B cell (primary cell): ENCODE measurements around the gene ITIH3. TPM values are rescaled to one million over a fixed set of nuclear protein-coding genes. Genes with fewer than 3 reads are reported as not detected.

ENCODE experiments used
- ATAC-seq: fragments of 200-7000 bp; cut with Tn5 transposase; one replicate; pipeline ENCODE4 v1.10.0; 2021; ENCODE audit warnings: low read depth, mild to moderate bottlenecking, moderate number of reproducible peaks, moderate library complexity
- CTCF ChIA-PET: fragments of 350-600 bp; sonication (Branson Sonifier 250); formaldehyde crosslinking; loops from one replicate; lab custom pipeline; 2021; ENCODE audit warnings: antibody characterized with exemption, inconsistent platforms; lab: Charles Lee
- POLR2A ChIA-PET: fragments of 350-600 bp; sonication (Branson Sonifier 250); formaldehyde crosslinking; loops from one replicate; lab custom pipeline; 2021; ENCODE audit warnings: antibody characterized with exemption; lab: Charles Lee
- DNase-seq: peaks from one replicate; pipeline ENCODE4 v3.0.0; 2013
- H2AFZ ChIP-seq: 2 replicates; pipeline ENCODE4 v1.6.1; 2012; ENCODE audit warnings: mild to moderate bottlenecking, low read depth, low read length; ENCODE audit not compliant: insufficient read depth, poor library complexity, severe bottlenecking
- H3K27ac ChIP-seq, 2 donors: 1 replicate in 1 of 2; 2 replicates in 1 of 2; pipeline ENCODE4 v1.5.1; 2012 to 2013; ENCODE audit warnings: low read length in 2 of 2, mild to moderate bottlenecking in 2 of 2, moderate library complexity in 1 of 2
- H3K27me3 ChIP-seq, 4 experiments: fragments of 200-600 bp in 1 of 4; sonication (generic) in 1 of 4; replicated peaks in 1 of 4; 1 replicate in 2 of 4; 2 replicates in 2 of 4; pipeline versions ENCODE4 v1.6.1 to v1.7.0; 2013 to 2016; ENCODE audit warnings: low read length in 3 of 4, mild to moderate bottlenecking in 2 of 4, mixed read lengths in 1 of 4, moderate library complexity in 1 of 4; ENCODE audit not compliant: insufficient read depth in 4 of 4, control insufficient read depth in 3 of 4; ENCODE audit errors: control extremely low read depth in 1 of 4
- H3K36me3 ChIP-seq, 2 experiments: replicated peaks in 1 of 2; 1 replicate in 1 of 2; 2 replicates in 1 of 2; pipeline versions ENCODE4 v1.6.1 to v1.7.1; 2013; ENCODE audit warnings: low read length in 1 of 2; ENCODE audit not compliant: insufficient read depth in 2 of 2, control insufficient read depth in 1 of 2; ENCODE audit errors: control extremely low read depth in 1 of 2, extremely low read depth in 1 of 2
- H3K4me1 ChIP-seq, 2 donors: fragments of 200-600 bp in 1 of 2; sonication (generic) in 1 of 2; 1 replicate in 1 of 2; 2 replicates in 1 of 2; pipeline versions ENCODE4 v1.5.1 to v1.6.1; 2013 to 2017; ENCODE audit warnings: low read length in 2 of 2; ENCODE audit not compliant: control insufficient read depth in 2 of 2, insufficient read depth in 2 of 2
- H3K4me2 ChIP-seq: replicated peaks from 2 replicates; pipeline ENCODE3; 2012; ENCODE audit warnings: mild to moderate bottlenecking, low read depth, low read length; ENCODE audit not compliant: poor library complexity, severe bottlenecking
- H3K4me3 ChIP-seq, 5 experiments: fragments of 200-600 bp in 1 of 5; sonication (generic) in 1 of 5; 1 replicate in 3 of 5; 2 replicates in 2 of 5; pipeline versions ENCODE4 v1.5.1 to v1.7.0; 2011 to 2016; ENCODE audit warnings: low read length in 4 of 5, mild to moderate bottlenecking in 4 of 5, low read depth in 2 of 5, control low read depth in 1 of 5, moderate library complexity in 1 of 5; ENCODE audit not compliant: insufficient read depth in 1 of 5; ENCODE audit errors: control extremely low read depth in 1 of 5, extremely low read depth in 1 of 5
- H3K79me2 ChIP-seq: fragments of 200-600 bp; sonication (generic); one replicate; pipeline ENCODE4 v1.6.0; 2016; ENCODE audit warnings: low read length; ENCODE audit not compliant: control insufficient read depth, insufficient read depth
- H3K9ac ChIP-seq: fragments of 200-600 bp; sonication (generic); 2 replicates; pipeline ENCODE4 v1.6.1; 2017; ENCODE audit warnings: mild to moderate bottlenecking, low read length, moderate library complexity
- H3K9me3 ChIP-seq, 3 donors: one replicate each; pipeline versions ENCODE4 v1.6.1 to v1.7.1; 2013; ENCODE audit warnings: low read length in 2 of 3; ENCODE audit not compliant: control insufficient read depth in 2 of 3, insufficient read depth in 1 of 3; ENCODE audit errors: control extremely low read depth in 1 of 3
- H4K20me1 ChIP-seq: 2 replicates; pipeline ENCODE4 v1.6.0; 2012; ENCODE audit warnings: mild to moderate bottlenecking, low read length; ENCODE audit not compliant: insufficient read depth, control insufficient read depth, poor library complexity, severe bottlenecking
- H3K27ac Mint-ChIP-seq: one replicate; pipeline ENCODE4 v1.8.0; 2021; ENCODE audit warnings: mixed read lengths
- H3K27me3 Mint-ChIP-seq: one replicate; pipeline ENCODE4 v1.8.0; 2021; ENCODE audit warnings: mixed read lengths
- H3K4me1 Mint-ChIP-seq: one replicate; pipeline ENCODE4 v1.8.0; 2021; ENCODE audit warnings: mixed read lengths
- H3K4me3 Mint-ChIP-seq: one replicate; pipeline ENCODE4 v1.8.0; 2021; ENCODE audit warnings: mixed read lengths
- H3K9me3 Mint-ChIP-seq: one replicate; pipeline ENCODE4 v1.8.0; 2022; ENCODE audit warnings: mixed read lengths; ENCODE audit not compliant: insufficient read depth
- EZH2 ChIP-seq: IDR thresholded peaks from 2 replicates; pipeline ENCODE4 v1.6.1; 2012; ENCODE audit warnings: borderline replicate concordance, low read depth, mild to moderate bottlenecking, moderate library complexity, low read length; ENCODE audit not compliant: insufficient read depth, poor library complexity, severe bottlenecking
- WGBS: methylation state at CpG from one replicate; pipeline ENCODE4 v1.1.5; 2013; ENCODE audit warnings: missing lambda C conversion rate; ENCODE audit not compliant: insufficient coverage; 5-methylcytosine and 5-hydroxymethylcytosine counted together
- intact Hi-C: fragments of 100-400 bp; cut with micrococcal nuclease; formaldehyde crosslinking; loops from one replicate; pipeline ENCODE4 v1.10.0; 2022
- polyA plus RNA-seq: library from polyadenylated mRNA; depleted of rRNA; stranded (reverse); fragments of >200 nt; gene quantifications from 2 replicates; pipeline ENCODE4 v1.2.3, GENCODE V29; 2012
- total RNA-seq, 2 donors: library from RNA; stranded (reverse); fragments of 120-200 nt in 1 of 2; gene quantifications; 1 replicate in 1 of 2; 2 replicates in 1 of 2; pipeline versions ENCODE4 v1.2.3 to v1.2.4, GENCODE V29; 2013 to 2022
- TF ChIP-seq, protein P1 (sequence below): fragments of 200-600 bp; IDR thresholded peaks from one replicate; pipeline ENCODE4 v1.8.0; 2022; ENCODE audit warnings: antibody characterized with exemption, mild to moderate bottlenecking

The ITIH3 gene
- total and polyA plus RNA-seq, 2 donors (not counting 1 experiment from before 2014, with no cell fraction given) = not detected

DNA sequence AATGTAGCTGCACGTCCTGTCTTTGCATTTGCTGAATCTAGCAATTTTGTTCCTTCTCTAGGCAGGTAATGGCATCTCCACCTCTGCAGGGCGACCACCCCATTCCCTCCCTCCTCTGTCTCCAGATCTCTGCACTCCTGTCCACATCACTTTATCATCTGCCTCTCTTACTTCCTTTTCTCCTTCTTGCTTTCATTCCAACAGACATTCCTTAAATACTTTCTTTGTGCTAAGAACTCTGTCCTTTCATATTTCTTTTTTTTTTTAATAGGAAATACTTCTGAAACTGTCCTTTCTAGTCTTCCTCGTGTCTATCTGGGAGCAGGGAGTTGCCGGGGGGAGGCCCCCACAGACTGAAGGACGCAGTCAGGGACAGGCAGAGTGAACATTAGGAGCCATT, 7.2 kb downstream of the ITIH3 start:
- Histone ChIP-seq H3K4me3 (no peak overlapping the region), H3K9ac (no peak overlapping the region), H2AFZ (no peak overlapping the region), H3K36me3 (no peaks in the 10 kb centered on the region), H3K79me2 (no peaks in the 10 kb centered on the region), H3K27me3 (no peaks in the 10 kb centered on the region), H3K9me3 (peaks cover 0 to 3% (median 0%) of the 10 kb centered on the region in 3 donors), H3K27ac (no peak overlapping the region), H3K4me2 (no peak overlapping the region), H3K4me1 (no peaks in the 10 kb centered on the region), H4K20me1 (no peaks in the 10 kb centered on the region)
- DNase-seq = no peak
- 83% methylated on average over 5 of the region's 5 CpGs for WGBS
- no peaks in the 10 kb centered on the region for H3K9me3 Mint-ChIP-seq
- ChIA-PET POLR2A (no interaction called here), CTCF (no interaction called here)
- H3K27ac Mint-ChIP-seq = no peak overlapping the region
- no peak overlapping the region for H3K4me3 Mint-ChIP-seq
- intact Hi-C loops = no loop called here
- no peak for TF ChIP-seq EZH2
- TF ChIP-seq, protein P1, sequence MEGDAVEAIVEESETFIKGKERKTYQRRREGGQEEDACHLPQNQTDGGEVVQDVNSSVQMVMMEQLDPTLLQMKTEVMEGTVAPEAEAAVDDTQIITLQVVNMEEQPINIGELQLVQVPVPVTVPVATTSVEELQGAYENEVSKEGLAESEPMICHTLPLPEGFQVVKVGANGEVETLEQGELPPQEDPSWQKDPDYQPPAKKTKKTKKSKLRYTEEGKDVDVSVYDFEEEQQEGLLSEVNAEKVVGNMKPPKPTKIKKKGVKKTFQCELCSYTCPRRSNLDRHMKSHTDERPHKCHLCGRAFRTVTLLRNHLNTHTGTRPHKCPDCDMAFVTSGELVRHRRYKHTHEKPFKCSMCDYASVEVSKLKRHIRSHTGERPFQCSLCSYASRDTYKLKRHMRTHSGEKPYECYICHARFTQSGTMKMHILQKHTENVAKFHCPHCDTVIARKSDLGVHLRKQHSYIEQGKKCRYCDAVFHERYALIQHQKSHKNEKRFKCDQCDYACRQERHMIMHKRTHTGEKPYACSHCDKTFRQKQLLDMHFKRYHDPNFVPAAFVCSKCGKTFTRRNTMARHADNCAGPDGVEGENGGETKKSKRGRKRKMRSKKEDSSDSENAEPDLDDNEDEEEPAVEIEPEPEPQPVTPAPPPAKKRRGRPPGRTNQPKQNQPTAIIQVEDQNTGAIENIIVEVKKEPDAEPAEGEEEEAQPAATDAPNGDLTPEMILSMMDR = no peak
- no peaks in the 10 kb centered on the region for H3K4me1 Mint-ChIP-seq
- no peaks in the 10 kb centered on the region for H3K27me3 Mint-ChIP-seq
- ATAC-seq = no peak

DNA sequence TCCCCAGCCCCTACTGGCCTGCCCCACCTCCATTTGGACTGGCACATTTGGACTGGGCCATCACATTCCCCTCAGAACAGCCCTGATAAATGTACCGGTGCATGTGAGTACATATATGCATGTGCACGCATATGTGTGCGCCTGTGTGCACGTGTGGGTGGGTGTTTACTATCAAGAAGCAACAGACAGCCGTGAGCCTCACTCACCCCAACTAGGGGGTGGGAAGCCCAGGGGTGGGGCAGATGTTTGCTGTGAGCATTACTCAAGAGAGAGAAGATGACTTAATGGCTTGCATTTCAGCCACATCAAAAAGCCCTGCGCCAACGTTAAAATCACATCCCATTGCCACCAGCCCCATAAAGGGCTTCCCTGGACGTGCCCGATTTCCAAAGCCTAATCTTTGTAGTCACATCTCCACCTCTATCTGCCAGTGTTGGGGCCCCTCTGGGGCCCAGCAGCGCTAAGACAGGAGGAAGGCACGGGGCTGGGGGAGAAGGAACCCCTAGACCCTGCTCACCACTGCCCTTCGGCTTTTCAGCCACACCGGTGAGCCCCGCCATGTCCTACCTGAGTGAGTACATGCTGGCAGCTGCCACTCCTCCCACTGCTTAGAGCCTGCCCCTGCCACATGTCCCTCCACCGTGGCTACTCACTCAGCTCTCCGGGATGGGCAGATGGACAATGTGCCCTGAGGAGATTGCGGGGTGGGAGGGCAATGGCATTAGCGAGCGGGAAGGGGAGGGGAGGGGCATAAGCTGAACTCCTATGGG, 10.9 kb downstream of the ITIH3 start:
- Histone ChIP-seq H2AFZ (no peak overlapping the region), H3K4me1 (no peaks in the 10 kb centered on the region), H3K9me3 (peaks cover 0 to 3% (median 0%) of the 10 kb centered on the region in 3 donors), H3K27me3 (no peaks in the 10 kb centered on the region), H3K36me3 (no peaks in the 10 kb centered on the region), H3K27ac (no peak overlapping the region), H4K20me1 (no peaks in the 10 kb centered on the region), H3K9ac (no peak overlapping the region), H3K4me2 (no peak overlapping the region), H3K79me2 (no peaks in the 10 kb centered on the region), H3K4me3 (no peak overlapping the region)
- 87% methylated on average over 6 of the region's 19 CpGs for WGBS
- no peaks in the 10 kb centered on the region for H3K4me1 Mint-ChIP-seq
- H3K4me3 Mint-ChIP-seq = no peak overlapping the region
- H3K9me3 Mint-ChIP-seq = no peaks in the 10 kb centered on the region
- TF ChIP-seq, protein P1 = no peak
- TF ChIP-seq EZH2 = no peak
- POLR2A ChIA-PET = no interaction called here
- intact Hi-C loops = no loop called here
- ATAC-seq (no peak), DNase-seq (no peak)
- H3K27me3 Mint-ChIP-seq = no peaks in the 10 kb centered on the region
- CTCF ChIA-PET = no interaction called here
- no peak overlapping the region for H3K27ac Mint-ChIP-seq
